Measurements from ENCODE around the gene LSG1. TPM values are rescaled to one million over a fixed set of nuclear protein-coding genes. Genes with fewer than 3 reads are reported as not detected.

LSG1 gene
- total RNA-seq, 1 donor from 2014 or later: 9.4 TPM

DNA sequence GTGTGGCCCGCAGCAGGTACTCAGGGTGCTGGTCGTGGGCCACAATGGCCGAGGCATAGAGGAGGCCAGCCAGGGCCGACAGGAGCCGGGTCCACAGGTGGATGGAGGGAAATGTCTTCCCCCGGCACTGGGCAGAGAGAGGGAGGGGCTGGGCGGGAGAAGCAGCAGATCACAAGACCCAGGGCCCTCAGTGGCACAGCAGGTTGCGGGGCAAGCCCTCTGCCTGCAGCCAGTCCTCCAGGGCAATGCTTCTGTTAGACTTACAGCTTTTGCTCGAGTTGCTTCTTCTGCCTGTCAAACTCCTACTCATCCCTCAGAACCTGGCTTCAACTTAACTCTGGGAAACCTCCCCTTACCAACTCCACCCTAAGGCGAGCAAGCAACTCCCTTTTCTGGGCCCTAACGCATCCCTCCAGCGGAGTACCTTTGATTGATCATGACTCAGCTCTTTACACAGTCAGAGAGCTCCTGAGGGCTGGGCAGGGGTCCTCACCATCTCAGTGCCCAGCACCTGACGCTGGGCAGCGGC, 54.8 kb downstream of the LSG1 start:
- H3K36me3 ChIP-seq: no peaks in the 10 kb centered on the region
- TF ChIP-seq, protein P1, sequence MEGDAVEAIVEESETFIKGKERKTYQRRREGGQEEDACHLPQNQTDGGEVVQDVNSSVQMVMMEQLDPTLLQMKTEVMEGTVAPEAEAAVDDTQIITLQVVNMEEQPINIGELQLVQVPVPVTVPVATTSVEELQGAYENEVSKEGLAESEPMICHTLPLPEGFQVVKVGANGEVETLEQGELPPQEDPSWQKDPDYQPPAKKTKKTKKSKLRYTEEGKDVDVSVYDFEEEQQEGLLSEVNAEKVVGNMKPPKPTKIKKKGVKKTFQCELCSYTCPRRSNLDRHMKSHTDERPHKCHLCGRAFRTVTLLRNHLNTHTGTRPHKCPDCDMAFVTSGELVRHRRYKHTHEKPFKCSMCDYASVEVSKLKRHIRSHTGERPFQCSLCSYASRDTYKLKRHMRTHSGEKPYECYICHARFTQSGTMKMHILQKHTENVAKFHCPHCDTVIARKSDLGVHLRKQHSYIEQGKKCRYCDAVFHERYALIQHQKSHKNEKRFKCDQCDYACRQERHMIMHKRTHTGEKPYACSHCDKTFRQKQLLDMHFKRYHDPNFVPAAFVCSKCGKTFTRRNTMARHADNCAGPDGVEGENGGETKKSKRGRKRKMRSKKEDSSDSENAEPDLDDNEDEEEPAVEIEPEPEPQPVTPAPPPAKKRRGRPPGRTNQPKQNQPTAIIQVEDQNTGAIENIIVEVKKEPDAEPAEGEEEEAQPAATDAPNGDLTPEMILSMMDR (IDR thresholded peaks at IDR 0.05): no peak
- H3K4me1 ChIP-seq: no peaks in the 10 kb centered on the region
- no peak overlapping the region for H3K27ac ChIP-seq
- no peaks in the 10 kb centered on the region for H3K9me3 ChIP-seq
- no peaks in the 10 kb centered on the region for H3K27me3 ChIP-seq
- no peak overlapping the region for H3K4me3 ChIP-seq
- no peak for DNase-seq (ENCODE audit: low spot score in 2 of 2)
- intact Hi-C loops (cut with DNase I): no loop called here

DNA sequence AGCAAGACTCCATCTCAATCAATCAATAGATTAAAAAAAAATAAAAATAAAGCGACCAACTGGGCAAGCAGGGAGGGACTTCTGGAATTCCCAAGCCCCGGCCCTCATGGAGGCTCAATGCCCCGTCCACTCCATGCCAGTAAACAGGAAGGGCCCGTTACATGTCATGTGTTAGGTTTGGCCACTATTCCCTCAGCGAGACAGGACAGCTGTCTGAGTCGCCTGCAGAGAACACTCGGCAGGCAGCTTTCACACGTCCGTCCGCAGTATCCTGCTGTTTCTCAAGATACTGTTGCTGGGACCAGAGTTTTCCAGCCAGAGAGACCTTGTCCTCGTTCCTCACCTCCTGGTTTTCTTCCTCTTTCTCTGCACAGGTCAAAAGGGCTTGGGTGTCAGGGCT, 56.8 kb downstream of the LSG1 start:
- no peaks in the 10 kb centered on the region for H3K36me3 ChIP-seq
- no peak overlapping the region for H3K27ac ChIP-seq
- intact Hi-C loops (cut with DNase I): no loop called here
- H3K9me3 ChIP-seq: no peaks in the 10 kb centered on the region
- TF ChIP-seq, protein P1 (IDR thresholded peaks at IDR 0.05): no peak
- H3K27me3 ChIP-seq: no peaks in the 10 kb centered on the region
- H3K4me1 ChIP-seq: no peaks in the 10 kb centered on the region
- no peak overlapping the region for H3K4me3 ChIP-seq
- DNase-seq (ENCODE audit: low spot score in 2 of 2): no peak

DNA sequence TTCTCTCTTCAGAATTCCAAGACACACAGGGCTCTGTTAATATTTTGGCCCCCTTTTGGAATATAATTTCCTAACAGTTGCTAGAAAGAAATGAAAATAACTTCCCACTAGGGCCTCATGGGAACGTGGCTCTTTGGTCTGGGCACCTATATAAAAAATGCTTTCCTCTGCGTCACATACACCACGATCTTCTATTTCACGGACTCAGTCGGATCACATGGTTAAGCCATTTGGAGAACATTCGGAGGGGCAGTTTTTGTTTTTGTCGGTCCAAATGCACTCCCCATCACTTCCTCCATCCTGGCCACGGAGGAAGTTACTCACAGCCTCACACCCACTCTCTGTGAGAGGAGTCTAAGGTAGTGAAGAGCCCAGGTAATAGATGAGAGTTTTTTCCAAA, 59.8 kb downstream of the LSG1 start:
- TF ChIP-seq, protein P1 (IDR thresholded peaks at IDR 0.05): no peak
- H3K27ac ChIP-seq: no peak overlapping the region
- H3K27me3 ChIP-seq: no peaks in the 10 kb centered on the region
- H3K36me3 ChIP-seq: no peaks in the 10 kb centered on the region
- intact Hi-C loops (cut with DNase I): no loop called here
- H3K9me3 ChIP-seq: no peaks in the 10 kb centered on the region
- no peak overlapping the region for H3K4me3 ChIP-seq
- H3K4me1 ChIP-seq: no peaks in the 10 kb centered on the region
- DNase-seq (ENCODE audit: low spot score in 2 of 2): no peak

DNA sequence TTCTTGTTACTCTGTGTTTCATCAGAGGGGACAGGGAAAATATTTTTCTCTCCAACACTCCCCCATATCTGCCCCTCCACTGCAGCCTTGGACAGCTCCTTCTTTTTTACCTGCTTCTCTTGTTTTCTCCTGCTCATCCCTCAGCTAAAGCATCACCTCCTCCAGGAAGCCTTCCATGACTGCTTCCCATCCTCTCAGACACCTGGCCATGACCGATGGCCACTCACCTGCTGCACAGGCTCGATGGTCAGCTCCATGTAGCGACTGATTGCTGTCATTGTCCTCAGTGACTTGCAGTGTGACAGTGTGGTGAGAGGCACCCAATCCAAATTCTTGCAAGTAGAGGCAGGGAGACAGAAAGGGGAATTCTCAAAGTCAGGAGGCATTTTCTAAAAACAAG, 61.3 kb downstream of the LSG1 start:
- H3K36me3 ChIP-seq: no peaks in the 10 kb centered on the region
- no peak overlapping the region for H3K27ac ChIP-seq
- H3K4me1 ChIP-seq: no peaks in the 10 kb centered on the region
- H3K9me3 ChIP-seq: no peaks in the 10 kb centered on the region
- no peak overlapping the region for H3K4me3 ChIP-seq
- TF ChIP-seq, protein P1 (IDR thresholded peaks at IDR 0.05): no peak
- intact Hi-C loops (cut with DNase I): no loop called here
- no peaks in the 10 kb centered on the region for H3K27me3 ChIP-seq
- no peak for DNase-seq (ENCODE audit: low spot score in 2 of 2)

DNA sequence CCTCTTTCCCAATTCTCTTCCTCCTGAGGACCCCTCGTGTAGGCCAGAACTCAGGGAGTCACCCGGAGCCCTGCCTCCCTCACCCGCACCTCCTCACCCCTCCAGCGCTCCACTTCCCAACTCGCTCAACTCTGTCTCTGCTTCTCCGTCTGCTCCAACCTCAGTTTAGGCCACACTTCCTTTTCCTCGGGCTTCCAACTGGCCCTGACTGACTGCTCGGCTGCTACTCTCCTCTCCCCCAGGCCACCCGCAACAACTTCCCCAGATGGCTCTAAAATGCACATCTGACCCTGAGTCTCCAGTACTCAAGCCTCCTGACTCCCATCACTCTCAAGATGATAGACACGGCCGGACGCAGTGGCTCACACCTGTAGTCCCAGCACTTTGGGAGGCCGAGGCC, 62.4 kb downstream of the LSG1 start:
- Histone ChIP-seq H3K9me3 (no peaks in the 10 kb centered on the region), H3K27me3 (no peaks in the 10 kb centered on the region), H3K4me1 (no peaks in the 10 kb centered on the region), H3K4me3 (no peak overlapping the region), H3K27ac (no peak overlapping the region), H3K36me3 (no peaks in the 10 kb centered on the region)
- intact Hi-C loops (cut with DNase I): no loop called here
- TF ChIP-seq, protein P1 (IDR thresholded peaks at IDR 0.05): no peak
- no peak for DNase-seq (ENCODE audit: low spot score in 2 of 2)

DNA sequence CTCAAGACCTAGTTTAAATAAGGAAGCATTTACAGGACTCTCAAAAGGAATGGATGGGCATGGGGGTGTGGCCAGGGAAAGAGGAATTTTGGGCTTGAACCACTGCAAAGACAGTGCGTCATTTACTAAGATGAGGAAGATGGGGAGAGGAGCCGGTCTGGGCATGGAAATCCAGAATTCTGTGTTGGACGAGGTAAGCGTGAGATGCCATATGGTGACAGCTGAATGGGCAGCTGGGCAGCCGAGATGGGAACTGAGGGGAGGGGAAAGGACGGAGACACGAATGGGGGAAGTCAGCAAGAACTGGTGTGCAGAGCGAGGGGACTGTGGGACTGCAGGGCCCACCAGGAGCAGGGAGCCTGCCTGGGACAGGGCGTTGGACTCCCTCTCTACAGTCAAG, 63.0 kb downstream of the LSG1 start:
- no peak for DNase-seq (ENCODE audit: low spot score in 2 of 2)
- no peaks in the 10 kb centered on the region for H3K9me3 ChIP-seq
- no peak overlapping the region for H3K27ac ChIP-seq
- intact Hi-C loops (cut with DNase I): no loop called here
- no peaks in the 10 kb centered on the region for H3K27me3 ChIP-seq
- TF ChIP-seq, protein P1 (IDR thresholded peaks at IDR 0.05): no peak
- H3K4me3 ChIP-seq: no peak overlapping the region
- no peaks in the 10 kb centered on the region for H3K4me1 ChIP-seq
- peaks cover 0 to 5% of the 10 kb centered on the region in 2 donors for H3K36me3 ChIP-seq

Measured in ascending aorta (tissue), 2 donors.